ENCODE measurements around the gene ZNF189.
"Not testable (repeated sequence)": the region's sequence is repeated elsewhere in the genome, so short reads cannot be mapped to it uniquely, and the experiment has no call there.

The ZNF189 gene

DNA sequence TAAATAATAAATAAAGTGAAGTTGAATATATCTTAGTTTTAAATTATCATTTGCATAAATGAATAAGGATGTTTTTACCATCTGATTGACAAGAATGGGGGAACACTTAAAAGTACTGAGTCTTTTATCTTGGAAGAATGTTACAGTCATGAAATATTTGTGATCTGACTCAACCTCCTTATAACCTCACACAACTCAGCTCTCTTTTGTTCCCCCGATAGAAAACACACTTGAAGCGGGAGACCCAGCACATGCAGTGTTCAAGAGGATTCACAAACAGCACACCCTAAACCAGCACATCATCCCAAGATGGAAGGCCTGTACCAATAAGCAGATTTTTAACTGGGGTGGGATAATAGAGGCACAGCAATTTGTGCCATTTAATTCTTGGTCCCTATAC lies 29.4 kb upstream of the ZNF189 start:
- CTCF ChIA-PET = no interaction called here
- DNase-seq = no peak

DNA sequence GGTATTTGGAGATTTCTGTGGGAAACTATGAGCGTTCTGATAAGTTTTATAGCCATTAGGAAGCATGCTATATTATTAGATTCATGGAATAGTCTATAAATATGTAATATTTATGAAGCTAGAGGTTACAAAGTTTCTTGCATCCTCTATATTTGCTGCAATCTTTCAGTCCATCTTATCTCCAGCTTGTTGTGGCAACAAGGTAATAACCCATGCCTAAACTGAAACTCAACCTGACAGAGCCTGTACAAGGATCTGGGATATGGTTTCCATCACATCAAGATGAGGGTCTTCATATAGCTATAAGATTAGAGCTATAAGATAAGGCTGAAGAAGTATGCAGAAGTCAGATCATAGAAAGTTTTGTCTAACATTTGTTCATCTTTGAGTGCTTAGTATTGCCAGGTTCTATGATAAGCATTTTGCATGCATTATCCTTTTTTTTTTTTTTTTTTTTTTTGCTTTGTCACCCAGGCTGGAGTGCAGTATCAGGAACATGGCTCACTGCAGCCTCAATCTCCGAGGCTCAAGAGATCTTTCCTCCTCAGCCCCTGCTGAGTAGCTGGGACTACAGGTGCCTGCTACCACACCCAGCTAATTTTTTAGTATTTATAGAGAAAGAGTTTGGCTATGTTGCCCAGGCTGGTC lies 28.6 kb upstream of the ZNF189 start:
- CTCF ChIA-PET = no interaction called here
- Mint-ChIP-seq H3K9me3 (no peaks in the 10 kb centered on the region), H3K4me3 (no peak overlapping the region), H3K27me3 (no peaks in the 10 kb centered on the region), H3K4me1 (no peaks in the 10 kb centered on the region), H3K36me3 (no peaks in the 10 kb centered on the region), H3K27ac (no peak overlapping the region)
- no peak for DNase-seq

More for the DNA sequence above, 29.4 kb upstream of the ZNF189 start:
- H3K36me3 Mint-ChIP-seq = no peaks in the 10 kb centered on the region
- H3K4me3 Mint-ChIP-seq = no peak overlapping the region
- H3K9me3 Mint-ChIP-seq = no peaks in the 10 kb centered on the region
- H3K4me1 Mint-ChIP-seq = no peaks in the 10 kb centered on the region
- no peaks in the 10 kb centered on the region for H3K27me3 Mint-ChIP-seq
- H3K27ac Mint-ChIP-seq = no peak overlapping the region

DNA sequence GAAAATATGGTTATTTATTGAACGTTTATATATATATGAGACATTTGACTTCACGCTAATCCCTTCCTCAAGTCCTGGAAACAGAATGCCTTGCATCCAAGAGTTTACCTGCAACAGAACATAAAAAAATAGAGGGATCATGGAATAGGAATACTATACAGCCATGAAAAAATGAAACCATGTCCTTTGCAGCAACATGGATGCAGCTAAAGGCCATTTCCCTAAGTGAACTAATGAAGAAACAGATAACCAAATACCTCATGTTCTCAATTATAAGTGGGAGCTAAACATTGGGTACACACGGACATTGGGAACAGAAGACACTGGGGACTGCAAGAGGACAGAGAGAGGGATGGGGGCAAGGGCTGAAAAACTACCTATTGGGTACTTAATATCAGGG lies 26.8 kb upstream of the ZNF189 start:
- no peaks in the 10 kb centered on the region for H3K9me3 Mint-ChIP-seq
- no peaks in the 10 kb centered on the region for H3K36me3 Mint-ChIP-seq
- no peak overlapping the region for H3K4me3 Mint-ChIP-seq
- no peak overlapping the region for H3K27ac Mint-ChIP-seq
- no peaks in the 10 kb centered on the region for H3K4me1 Mint-ChIP-seq
- H3K27me3 Mint-ChIP-seq = no peaks in the 10 kb centered on the region
- CTCF ChIA-PET = no interaction called here
- no peak for DNase-seq

DNA sequence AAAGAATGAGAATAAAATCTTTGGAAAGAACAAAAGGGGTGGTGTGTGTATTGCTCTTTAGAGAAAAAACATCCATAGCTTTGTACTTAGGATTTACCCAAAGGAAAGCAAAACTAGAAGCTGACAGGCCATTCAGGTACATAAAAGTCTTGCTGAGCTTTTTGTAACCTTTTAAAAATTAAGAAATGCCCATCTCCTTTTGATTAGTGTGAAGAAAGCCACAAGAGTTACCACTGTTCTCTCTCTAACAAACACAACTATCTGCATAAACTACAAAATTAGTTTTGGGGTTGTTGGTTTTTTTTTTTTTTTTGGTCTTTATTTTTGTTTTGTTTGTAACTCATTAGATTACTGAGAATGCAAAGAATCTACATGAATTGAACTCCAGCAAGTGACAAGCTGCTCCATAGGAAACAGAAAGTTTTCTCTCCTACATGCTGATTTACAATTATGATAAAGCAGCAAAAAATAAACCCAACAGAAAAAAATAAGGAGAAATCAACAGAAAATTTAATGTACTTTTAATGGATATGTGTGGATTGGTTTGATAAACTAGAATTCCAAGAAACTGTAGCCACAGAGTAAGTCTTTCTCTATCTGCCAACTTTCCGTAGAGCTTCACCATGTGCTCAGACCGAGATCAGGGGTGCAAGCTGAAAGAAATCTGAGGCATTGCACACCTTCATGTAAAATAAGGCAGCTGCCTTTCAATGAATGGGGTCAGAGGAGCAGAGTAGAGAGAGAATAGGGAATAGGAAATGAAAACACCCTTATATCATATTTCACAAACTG lies 26.1 kb upstream of the ZNF189 start:
- no peak overlapping the region for H3K27ac Mint-ChIP-seq
- no peak for DNase-seq
- H3K36me3 Mint-ChIP-seq = no peaks in the 10 kb centered on the region
- CTCF ChIA-PET = no interaction called here
- no peak overlapping the region for H3K4me3 Mint-ChIP-seq
- no peaks in the 10 kb centered on the region for H3K4me1 Mint-ChIP-seq
- H3K27me3 Mint-ChIP-seq = no peaks in the 10 kb centered on the region
- no peaks in the 10 kb centered on the region for H3K9me3 Mint-ChIP-seq

DNA sequence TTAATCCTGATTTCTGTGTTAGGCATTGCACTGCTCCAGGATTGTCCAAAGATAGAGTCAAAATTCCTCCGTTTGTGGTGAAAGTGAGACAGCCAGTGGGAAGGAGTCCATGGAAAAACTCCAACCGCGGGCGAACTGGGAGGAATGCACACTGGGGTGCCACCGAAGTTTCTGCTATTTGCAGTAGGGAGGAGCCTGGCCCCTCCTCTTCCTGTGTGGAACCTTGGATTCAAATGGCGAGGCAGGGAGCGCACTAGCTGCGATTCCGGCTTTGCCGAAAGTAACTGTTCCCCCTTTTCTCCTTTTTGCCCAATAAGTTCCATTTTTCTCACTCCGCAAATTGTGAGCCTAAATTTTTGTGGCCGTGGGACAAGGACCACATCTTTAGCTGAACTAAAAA lies 23.1 kb upstream of the ZNF189 start:
- DNase-seq = no peak
- Mint-ChIP-seq H3K36me3 (no peaks in the 10 kb centered on the region), H3K4me3 (no peak overlapping the region), H3K9me3 (no peaks in the 10 kb centered on the region), H3K27ac (no peak overlapping the region), H3K4me1 (no peaks in the 10 kb centered on the region), H3K27me3 (no peaks in the 10 kb centered on the region)
- CTCF ChIA-PET = no interaction called here

DNA sequence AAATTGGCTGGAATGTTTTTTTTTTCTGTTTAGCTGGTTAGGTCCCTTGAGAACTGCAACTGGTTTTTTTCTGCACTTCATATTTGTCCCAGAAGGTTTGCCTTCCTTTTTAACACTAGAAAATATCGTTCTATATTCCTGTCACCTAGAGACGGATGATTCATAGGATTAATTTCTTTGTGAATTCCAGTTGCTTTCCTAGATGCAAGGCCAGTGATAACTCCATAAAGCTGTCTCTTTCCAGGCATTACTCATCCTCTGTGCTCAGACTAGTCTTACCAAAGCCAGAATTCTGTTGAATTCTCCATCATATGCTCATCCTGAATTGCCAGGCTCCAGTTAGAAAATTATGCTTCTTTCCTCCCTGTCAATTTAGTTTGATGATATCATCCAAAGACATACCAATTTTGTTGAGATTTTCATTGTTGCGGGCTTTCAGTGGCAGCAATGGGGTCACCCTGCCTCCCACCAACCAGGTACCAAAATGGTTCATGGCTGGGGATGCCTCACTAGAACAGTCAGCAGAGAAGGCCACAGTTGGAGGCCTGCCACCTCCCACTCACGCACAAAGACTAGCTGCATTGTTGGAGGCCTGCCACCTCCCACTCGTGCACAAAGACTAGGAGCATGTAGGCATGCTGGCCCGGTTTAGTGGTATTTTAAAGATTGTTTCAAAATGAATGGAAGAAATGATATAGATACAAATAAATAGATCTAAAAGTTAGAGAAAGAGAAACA lies 22.4 kb upstream of the ZNF189 start:
- CTCF ChIA-PET = no interaction called here
- Mint-ChIP-seq H3K27me3 (no peaks in the 10 kb centered on the region), H3K4me1 (no peaks in the 10 kb centered on the region), H3K9me3 (no peaks in the 10 kb centered on the region), H3K27ac (no peak overlapping the region), H3K36me3 (no peaks in the 10 kb centered on the region), H3K4me3 (no peak overlapping the region)
- no peak for DNase-seq

DNA sequence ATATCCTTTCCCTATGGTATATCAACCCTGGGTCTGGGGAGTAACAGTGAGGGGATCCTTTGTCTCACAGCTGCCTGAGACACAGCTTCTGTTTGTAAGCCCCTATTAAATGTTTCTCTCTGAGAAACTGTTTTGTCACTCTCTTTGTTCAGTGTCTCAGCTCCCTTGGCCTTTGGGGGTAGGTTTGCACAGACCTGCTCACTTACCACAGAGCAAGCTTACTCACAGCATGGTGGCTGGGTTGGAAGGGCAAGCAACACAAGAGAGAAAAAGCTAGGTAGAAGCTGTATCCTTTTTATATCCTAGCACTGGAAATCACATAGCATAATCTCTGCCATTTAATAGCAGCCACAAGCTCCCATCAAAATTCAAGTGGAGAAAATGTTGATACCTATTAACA lies 18.4 kb upstream of the ZNF189 start:
- H3K4me1 Mint-ChIP-seq = no peaks in the 10 kb centered on the region
- DNase-seq = no peak
- no peak overlapping the region for H3K4me3 Mint-ChIP-seq
- peaks cover 6% of the 10 kb centered on the region for H3K9me3 Mint-ChIP-seq
- no peak overlapping the region for H3K27ac Mint-ChIP-seq
- peaks cover 5% of the 10 kb centered on the region for H3K36me3 Mint-ChIP-seq
- H3K27me3 Mint-ChIP-seq = no peaks in the 10 kb centered on the region
- CTCF ChIA-PET = no interaction called here

DNA sequence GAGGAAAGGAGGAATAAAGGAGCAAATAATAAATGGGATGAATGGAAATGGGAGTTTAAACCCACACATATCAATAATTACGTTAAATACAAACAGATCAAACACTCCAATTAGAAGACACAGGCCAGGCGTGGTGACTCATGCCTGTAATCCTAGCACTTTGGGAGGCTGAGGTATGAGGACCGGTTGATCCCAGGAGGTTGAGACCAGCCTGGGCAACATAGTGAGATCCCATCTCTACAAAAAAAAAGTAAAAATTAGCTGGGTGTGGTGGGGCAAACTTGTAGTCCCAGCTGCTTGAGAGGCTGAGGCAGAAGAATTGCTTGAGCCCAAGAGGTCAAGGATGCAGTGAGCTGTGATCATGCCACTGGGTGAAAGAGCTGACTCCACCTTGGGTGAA lies 17.5 kb upstream of the ZNF189 start:
- H3K4me3 Mint-ChIP-seq = no peak overlapping the region
- H3K27me3 Mint-ChIP-seq = no peaks in the 10 kb centered on the region
- no peaks in the 10 kb centered on the region for H3K4me1 Mint-ChIP-seq
- no peak for DNase-seq
- peaks cover 12% of the 10 kb centered on the region for H3K9me3 Mint-ChIP-seq
- no peak overlapping the region for H3K27ac Mint-ChIP-seq
- CTCF ChIA-PET = no interaction called here
- peaks cover 8% of the 10 kb centered on the region for H3K36me3 Mint-ChIP-seq

DNA sequence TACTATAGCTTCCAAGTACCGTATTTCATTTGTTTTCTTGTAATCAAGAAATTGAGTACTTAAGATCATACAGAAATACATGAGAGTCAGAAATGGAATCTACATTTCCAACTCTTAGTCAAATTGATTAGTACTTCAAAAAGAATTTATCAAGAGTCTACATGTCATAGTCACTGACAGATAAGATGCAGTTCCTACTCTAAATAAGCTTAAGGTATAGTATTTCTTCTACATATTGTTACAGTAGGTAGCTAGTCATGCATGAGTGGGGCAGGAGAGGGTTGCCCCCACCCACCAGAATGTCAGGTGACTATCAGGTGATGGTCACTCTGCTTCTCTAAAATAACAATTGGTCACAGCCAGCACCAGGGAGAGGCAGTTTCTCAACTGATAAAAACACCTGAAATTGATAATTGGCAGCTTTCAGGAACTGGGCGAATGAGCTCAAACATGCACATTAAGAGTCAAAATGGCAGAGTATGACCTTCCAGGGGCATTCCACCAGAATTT lies 16.8 kb upstream of the ZNF189 start:
- no peak overlapping the region for H3K27ac Mint-ChIP-seq
- CTCF ChIA-PET = no interaction called here
- no peak overlapping the region for H3K4me3 Mint-ChIP-seq
- H3K9me3 Mint-ChIP-seq = peaks cover 13% of the 10 kb centered on the region
- H3K4me1 Mint-ChIP-seq = no peaks in the 10 kb centered on the region
- DNase-seq = no peak
- H3K27me3 Mint-ChIP-seq = no peaks in the 10 kb centered on the region
- peaks cover 10% of the 10 kb centered on the region for H3K36me3 Mint-ChIP-seq

DNA sequence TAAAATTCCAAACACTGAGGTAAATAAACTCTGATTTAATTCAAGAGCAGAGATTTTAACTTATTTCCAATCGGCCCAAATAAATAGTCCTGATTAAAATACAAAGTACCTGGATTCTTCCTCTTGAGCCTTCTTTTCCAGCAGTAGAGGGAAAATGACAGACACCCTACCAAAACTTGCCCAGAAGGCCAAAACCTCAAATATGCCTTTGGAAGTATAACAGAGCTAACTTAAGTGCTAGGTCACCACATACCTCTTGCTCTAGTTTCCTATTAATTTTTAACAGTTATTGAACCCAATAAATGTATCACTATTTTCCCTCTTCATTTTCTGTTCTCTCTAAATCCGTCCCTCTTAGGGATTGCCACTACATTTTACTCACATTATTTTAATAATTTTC lies 15.3 kb upstream of the ZNF189 start:
- DNase-seq = no peak
- Mint-ChIP-seq H3K9me3 (peaks cover 13% of the 10 kb centered on the region), H3K36me3 (peaks cover 16% of the 10 kb centered on the region), H3K4me1 (no peaks in the 10 kb centered on the region), H3K4me3 (no peak overlapping the region), H3K27ac (no peak overlapping the region), H3K27me3 (no peaks in the 10 kb centered on the region)
- CTCF ChIA-PET = no interaction called here

DNA sequence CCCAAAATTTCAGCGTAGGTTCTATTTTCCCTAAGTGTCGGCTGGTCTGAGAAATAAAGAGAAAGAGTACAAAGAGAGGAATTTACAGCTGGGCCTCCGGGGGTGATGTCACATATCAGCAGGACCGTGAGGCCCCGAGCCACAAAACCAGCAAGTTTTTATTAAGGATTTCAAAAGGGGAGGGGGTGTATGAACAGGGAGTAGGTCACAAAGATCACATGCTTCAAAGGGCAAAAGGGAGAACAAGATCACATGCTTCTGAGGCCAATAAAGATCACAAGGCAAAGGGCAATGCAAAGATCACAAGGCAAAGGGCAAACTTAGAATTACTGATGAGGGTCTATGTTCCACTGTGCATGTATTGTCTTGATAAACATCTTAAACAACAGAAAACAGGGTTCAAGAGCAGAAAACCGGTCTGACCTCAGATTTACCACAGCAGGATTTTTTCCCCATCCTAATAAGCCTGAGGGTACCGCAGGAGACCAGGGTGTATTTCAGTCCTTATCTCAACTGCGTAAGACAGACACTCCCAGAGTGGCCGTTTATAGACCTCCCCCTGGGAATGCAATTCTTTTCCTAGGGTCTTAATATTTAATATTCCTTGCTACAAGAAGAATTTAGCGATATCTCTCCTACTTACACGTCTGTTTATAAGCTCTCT lies 13.6 kb upstream of the ZNF189 start, which contains the start of gene BAAT:
Gene BAAT (minus strand): TSS at position 134 of the 664 bp plus-strand sequence. CDS start 13,602 bp downstream, outside the sequence.
- DNase-seq, H3K27ac Mint-ChIP-seq, CTCF ChIA-PET, H3K4me3 Mint-ChIP-seq, H3K27me3 Mint-ChIP-seq, H3K4me1 Mint-ChIP-seq: not testable (repeated sequence)
- Mint-ChIP-seq H3K9me3 (peaks cover 13% of the 10 kb centered on the region), H3K36me3 (peaks cover 25% of the 10 kb centered on the region)

DNA sequence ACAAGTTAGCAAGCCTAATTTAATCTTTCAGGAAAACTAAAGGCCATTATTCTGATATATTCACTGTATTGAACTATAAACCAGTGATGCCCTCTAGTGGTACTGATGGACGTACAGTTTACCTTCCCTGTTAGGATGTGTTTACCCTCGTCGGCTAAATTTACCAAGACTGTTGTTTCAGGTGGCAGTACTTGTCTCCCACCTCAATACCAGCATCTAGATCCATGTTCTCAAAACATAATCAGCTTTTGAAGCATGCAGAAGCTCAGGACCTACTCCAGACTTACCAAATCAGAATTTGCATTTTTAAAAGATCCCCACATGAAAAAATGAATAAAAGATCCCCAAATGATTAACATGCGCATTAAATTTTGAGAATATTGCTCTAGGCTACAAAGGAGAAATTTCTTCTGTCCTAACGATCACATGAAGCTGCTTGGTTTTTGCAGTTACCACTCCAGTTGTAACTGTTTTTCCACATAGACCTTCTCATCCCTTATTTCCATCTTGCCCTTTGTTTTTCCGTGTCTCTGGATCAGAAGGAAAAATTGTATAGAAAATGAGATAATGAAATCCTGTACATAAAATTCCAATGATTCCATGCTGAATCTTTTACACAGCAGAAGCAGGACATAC lies 10.7 kb upstream of the ZNF189 start:
- no peak overlapping the region for H3K27ac Mint-ChIP-seq
- CTCF ChIA-PET = interaction anchor here (1.1 to 2.5 kb wide), 4 partner anchors 12 to 145 kb away, joined by 3 to 13 read pairs (median 4); partner anchors contain the start of genes MRPL50 and ZNF189
- H3K9me3 Mint-ChIP-seq = peaks cover 20% of the 10 kb centered on the region
- H3K27me3 Mint-ChIP-seq = no peaks in the 10 kb centered on the region
- peaks cover 51% of the 10 kb centered on the region for H3K36me3 Mint-ChIP-seq
- peaks cover 5% of the 10 kb centered on the region for H3K4me1 Mint-ChIP-seq
- H3K4me3 Mint-ChIP-seq = no peak overlapping the region
- DNase-seq = no peak

DNA sequence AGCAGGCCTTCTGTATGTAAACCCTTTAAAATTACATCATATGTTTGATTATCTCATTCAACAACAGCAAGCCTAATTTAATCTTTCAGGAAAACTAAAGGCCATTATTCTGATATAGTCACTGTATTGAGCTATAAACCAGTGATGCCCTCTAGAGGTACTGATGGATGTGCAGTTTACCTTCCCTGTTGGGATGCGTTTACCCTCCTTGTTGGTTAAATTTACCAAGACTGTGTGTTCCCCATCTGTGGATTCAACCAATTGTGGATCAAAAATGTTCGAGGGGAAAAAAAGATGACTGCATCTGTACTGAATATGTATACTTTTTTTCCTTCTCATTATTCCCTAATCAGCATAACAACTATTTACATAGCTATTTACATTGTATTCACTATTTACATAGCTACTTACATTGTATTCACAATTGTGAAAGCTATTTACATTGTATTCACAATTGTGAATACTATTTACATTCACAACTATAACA lies 10.1 kb upstream of the ZNF189 start:
- H3K27ac Mint-ChIP-seq = no peak overlapping the region
- H3K4me1 Mint-ChIP-seq = peaks cover 7% of the 10 kb centered on the region
- H3K4me3 Mint-ChIP-seq = no peak overlapping the region
- no peak for DNase-seq
- no peaks in the 10 kb centered on the region for H3K27me3 Mint-ChIP-seq
- peaks cover 22% of the 10 kb centered on the region for H3K9me3 Mint-ChIP-seq
- H3K36me3 Mint-ChIP-seq = peaks cover 55% of the 10 kb centered on the region
- CTCF ChIA-PET = interaction anchor here (0.5 to 2.5 kb wide), 7 partner anchors 11 to 179 kb away, joined by 3 to 13 read pairs (median 4); partner anchors contain the start of genes MRPL50 and ZNF189

All from activated naive CD4-positive, alpha-beta T cell treated with anti-CD3 and anti-CD28 coated beads, Interleukin-2, amount 10 ng/mL, durations not matched to agents 7 days and 5 days (primary cell).